H1 (cell line): Measurements from ENCODE around the gene ZAP70. TPM values are rescaled to one million over a fixed set of nuclear protein-coding genes. Genes with fewer than 3 reads are reported as not detected.

Source experiments
- CTCF ChIA-PET: fragments of 300-600 bp; sonication (Branson Sonifier 250); formaldehyde crosslinking; loops from one replicate; lab custom pipeline; 2021; ENCODE audit not compliant: partially characterized antibody; lab: Charles Lee
- POLR2A ChIA-PET: fragments of 300-600 bp; sonication (Branson Sonifier 250); formaldehyde crosslinking; loops from one replicate; lab custom pipeline; 2021; ENCODE audit warnings: inconsistent platforms; ENCODE audit not compliant: partially characterized antibody; lab: Charles Lee
- DNase-seq, 2 experiments: peaks; one replicate each; pipeline versions ENCODE4 v3.0.0 to v3.0.0-alpha.2; 2010 to 2022; ENCODE audit warnings: low spot score in 2 of 2, low read depth in 1 of 2, mixed read lengths in 1 of 2
- FAIRE-seq: peaks from 2 replicates; lab custom pipeline; 2011; peaks lifted over from hg19 to GRCh38; lab: Jason Lieb, UNC
- H2AFZ ChIP-seq: 2 replicates; pipeline ENCODE4 v1.8.1; 2012; ENCODE audit warnings: low read length, inconsistent platforms
- H2AK5ac ChIP-seq: 2 replicates; pipeline ENCODE4 v1.6.1; 2013; ENCODE audit warnings: low read depth, low read length
- H2BK120ac ChIP-seq: replicated peaks from 2 replicates; pipeline ENCODE3; 2013; ENCODE audit warnings: low read depth, low read length, inconsistent platforms
- H2BK12ac ChIP-seq: 2 replicates; pipeline ENCODE4 v1.6.1; 2013; ENCODE audit warnings: low read depth, low read length
- H2BK15ac ChIP-seq: 2 replicates; pipeline ENCODE4 v1.6.1; 2013; ENCODE audit warnings: low read length
- H2BK20ac ChIP-seq: 2 replicates; pipeline ENCODE4 v1.6.1; 2013; ENCODE audit warnings: low read length
- H2BK5ac ChIP-seq: 2 replicates; pipeline ENCODE4 v1.6.1; 2013; ENCODE audit warnings: low read depth, low read length
- H3K14ac ChIP-seq: 2 replicates; pipeline ENCODE4 v1.6.1; 2013; ENCODE audit warnings: inconsistent platforms; ENCODE audit not compliant: insufficient read length
- H3K18ac ChIP-seq: 2 replicates; pipeline ENCODE4 v1.6.1; 2013; ENCODE audit warnings: low read length; ENCODE audit errors: extremely low read depth
- H3K23ac ChIP-seq: 2 replicates; pipeline ENCODE4 v1.6.1; 2013; ENCODE audit warnings: inconsistent platforms; ENCODE audit not compliant: insufficient read length
- H3K23me2 ChIP-seq: 2 replicates; pipeline ENCODE4 v1.6.1; 2013; ENCODE audit warnings: low read depth, low read length
- H3K27ac ChIP-seq: 2 replicates; pipeline ENCODE4 v1.6.1; 2011; ENCODE audit warnings: low read depth, low read length, inconsistent platforms
- H3K27me3 ChIP-seq, 4 experiments: replicated peaks in 1 of 4; 1 replicate in 1 of 4; 2 replicates in 3 of 4; pipeline versions ENCODE4 v1.6.1 to v1.8.1; 2011 to 2013; ENCODE audit warnings: low read length in 3 of 4, mild to moderate bottlenecking in 3 of 4, inconsistent platforms in 2 of 4, mixed read lengths in 2 of 4, moderate library complexity in 1 of 4; ENCODE audit not compliant: control insufficient read depth in 3 of 4, insufficient read depth in 3 of 4; ENCODE audit errors: extremely low read depth in 1 of 4
- H3K36me3 ChIP-seq, 4 experiments: 2 replicates each; pipeline versions ENCODE4 v1.6.1 to v1.8.1; 2011 to 2013; ENCODE audit warnings: mild to moderate bottlenecking in 4 of 4, low read length in 3 of 4, moderate library complexity in 2 of 4, control low read depth in 1 of 4, inconsistent platforms in 1 of 4; ENCODE audit not compliant: insufficient read depth in 4 of 4, control insufficient read depth in 2 of 4
- H3K4ac ChIP-seq: replicated peaks from 2 replicates; pipeline ENCODE3; 2013; ENCODE audit warnings: low read length, low read depth, mixed read lengths, inconsistent platforms; ENCODE audit not compliant: insufficient read length
- H3K4me1 ChIP-seq, 4 experiments: replicated peaks in 1 of 4; 1 replicate in 1 of 4; 2 replicates in 3 of 4; pipeline versions ENCODE4 v1.6.1 to v1.8.1; 2011 to 2013; ENCODE audit warnings: low read length in 3 of 4, inconsistent platforms in 2 of 4, mixed read lengths in 1 of 4; ENCODE audit not compliant: insufficient read depth in 4 of 4, control insufficient read depth in 3 of 4
- H3K4me2 ChIP-seq, 2 experiments: 2 replicates each; pipeline versions ENCODE4 v1.6.1 to v1.8.1; 2011 to 2013; ENCODE audit warnings: low read depth in 2 of 2, low read length in 2 of 2, control low read depth in 1 of 2, inconsistent platforms in 1 of 2, mild to moderate bottlenecking in 1 of 2; ENCODE audit not compliant: insufficient read depth in 1 of 2
- H3K4me3 ChIP-seq, 4 experiments: fragments of 200-600, 300-600 bp in 1 of 4; sonication (generic), shearing (Covaris generic), sonication (Bioruptor Twin) in 1 of 4; 2 replicates each; pipeline versions ENCODE4 v1.5.1 to v1.8.1; 2011 to 2016; ENCODE audit warnings: low read length in 4 of 4, low read depth in 3 of 4, control low read depth in 2 of 4, inconsistent platforms in 2 of 4, mild to moderate bottlenecking in 2 of 4, mixed read lengths in 1 of 4, moderate library complexity in 1 of 4; ENCODE audit not compliant: insufficient read depth in 2 of 4; ENCODE audit errors: extremely low read depth in 1 of 4
- H3K56ac ChIP-seq: replicated peaks from 2 replicates; pipeline ENCODE3; 2013; ENCODE audit warnings: low read depth, mild to moderate bottlenecking, mixed read lengths, low read length, inconsistent platforms; ENCODE audit not compliant: insufficient read length
- H3K79me1 ChIP-seq: 2 replicates; pipeline ENCODE4 v1.6.1; 2013; ENCODE audit warnings: low read depth, low read length, control low read depth
- H3K79me2 ChIP-seq, 2 experiments: 2 replicates each; pipeline versions ENCODE4 v1.6.1 to v1.8.1; 2012 to 2013; ENCODE audit warnings: low read length in 2 of 2, mild to moderate bottlenecking in 2 of 2, inconsistent platforms in 1 of 2; ENCODE audit not compliant: insufficient read depth in 2 of 2, control insufficient read depth in 1 of 2
- H3K9ac ChIP-seq, 4 experiments: replicated peaks in 1 of 4; 1 replicate in 1 of 4; 2 replicates in 3 of 4; pipeline versions ENCODE4 v1.6.1 to v1.8.1; 2011 to 2013; ENCODE audit warnings: low read depth in 3 of 4, low read length in 3 of 4, control low read depth in 2 of 4, mild to moderate bottlenecking in 2 of 4, moderate library complexity in 2 of 4, inconsistent platforms in 1 of 4; ENCODE audit errors: extremely low read depth in 1 of 4
- H3K9me3 ChIP-seq, 2 experiments: 2 replicates each; pipeline versions ENCODE4 v1.6.1 to v1.8.1; 2012 to 2013; ENCODE audit warnings: mild to moderate bottlenecking in 2 of 2, moderate library complexity in 2 of 2, control low read depth in 1 of 2, inconsistent platforms in 1 of 2, low read depth in 1 of 2, low read length in 1 of 2, mixed read lengths in 1 of 2; ENCODE audit not compliant: insufficient read depth in 2 of 2
- H4K20me1 ChIP-seq, 2 experiments: replicated peaks in 1 of 2; 2 replicates each; pipeline versions ENCODE3 to v1.8.1; 2011 to 2013; ENCODE audit warnings: inconsistent platforms in 2 of 2, low read length in 2 of 2, mild to moderate bottlenecking in 1 of 2; ENCODE audit not compliant: insufficient read depth in 2 of 2, control insufficient read depth in 1 of 2
- H4K5ac ChIP-seq: 2 replicates; pipeline ENCODE4 v1.6.1; 2013; ENCODE audit warnings: low read length, low read depth, mixed read lengths, inconsistent platforms; ENCODE audit not compliant: insufficient read length
- H4K8ac ChIP-seq: 2 replicates; pipeline ENCODE4 v1.8.0; 2013; ENCODE audit warnings: mild to moderate bottlenecking, moderate library complexity, low read length, inconsistent platforms; ENCODE audit not compliant: insufficient read depth; ENCODE audit errors: extremely low read depth
- H4K91ac ChIP-seq: replicated peaks from 2 replicates; pipeline ENCODE3; 2013; ENCODE audit warnings: low read length, mixed read lengths, inconsistent platforms; ENCODE audit not compliant: insufficient read length
- CREB1 ChIP-seq: IDR thresholded peaks from 2 replicates; pipeline ENCODE4 v1.6.1; 2012; ENCODE audit warnings: inconsistent platforms
- E2F6 ChIP-seq: IDR thresholded peaks from 2 replicates; pipeline ENCODE4 v1.6.1; 2012; ENCODE audit warnings: inconsistent platforms
- EGR1 ChIP-seq: IDR thresholded peaks from 2 replicates; pipeline ENCODE4 v1.6.1; 2011; ENCODE audit warnings: low read depth, low read length, borderline replicate concordance
- KDM1A ChIP-seq: fragments of 200-600, 300-600 bp; sonication (generic); IDR thresholded peaks from 2 replicates; pipeline ENCODE4 v1.7.1; 2016; ENCODE audit warnings: mild to moderate bottlenecking, low read length, borderline replicate concordance
- POU5F1 ChIP-seq: IDR thresholded peaks from 2 replicates; pipeline ENCODE4 v1.6.1; 2011; ENCODE audit warnings: low read depth, mild to moderate bottlenecking, low read length, moderate library complexity
- RFX5 ChIP-seq: IDR thresholded peaks from 2 replicates; pipeline ENCODE4 v1.6.1; 2011; ENCODE audit warnings: low read depth, low read length, improper control_type of control experiment, borderline replicate concordance
- SP1 ChIP-seq: IDR thresholded peaks from 2 replicates; pipeline ENCODE4 v1.6.1; 2011; ENCODE audit warnings: low read depth, low read length
- SUZ12 ChIP-seq: fragments of 200-600 bp; sonication (generic); IDR thresholded peaks from 2 replicates; pipeline ENCODE4 v1.6.1; 2012; ENCODE audit warnings: mild to moderate bottlenecking, inconsistent platforms, low read length, moderate library complexity, mixed read lengths
- TAF7 ChIP-seq: optimal IDR thresholded peaks from 2 replicates; pipeline ENCODE3; 2011; ENCODE audit warnings: low read depth, mild to moderate bottlenecking, inconsistent platforms, low read length, moderate library complexity, borderline replicate concordance
- USF2 ChIP-seq: IDR thresholded peaks from 2 replicates; pipeline ENCODE4 v1.6.1; 2011; ENCODE audit warnings: low read length, improper control_type of control experiment
- YY1 ChIP-seq: IDR thresholded peaks from 2 replicates; pipeline ENCODE4 v1.6.1; 2011; ENCODE audit warnings: low read depth, mild to moderate bottlenecking, low read length
- WGBS, 2 experiments: shearing (Covaris generic) in 1 of 2; methylation state at CpG; one replicate each; pipeline versions ENCODE4 v1.1.6 to v1.1.7; 2013 to 2015; ENCODE audit warnings: low lambda C conversion rate in 2 of 2, mixed read lengths in 2 of 2, inconsistent platforms in 1 of 2, low coverage in 1 of 2, missing lambda C conversion rate in 1 of 2; ENCODE audit not compliant: insufficient replicate concordance in 2 of 2, insufficient coverage in 1 of 2, insufficient read length in 1 of 2; ENCODE audit errors: extremely low coverage in 1 of 2, missing lambda C conversion rate in 1 of 2; 5-methylcytosine and 5-hydroxymethylcytosine counted together
- polyA plus RNA-seq, 7 experiments: library from polyadenylated mRNA; depleted of rRNA in 3 of 7; stranded (reverse) in 5 of 7; unstranded in 2 of 7; fragments of >200 nt in 5 of 7; fragments of 200-250 nt in 2 of 7; gene quantifications; 1 replicate in 5 of 7; 2 replicates in 1 of 7; 4 replicates in 1 of 7; pipeline versions ENCODE4 v1.2.1 to v1.2.3, GENCODE V29; 2011 to 2013; ENCODE audit warnings: missing spikeins in 2 of 7, mixed read lengths in 2 of 7
- total RNA-seq: library from RNA; stranded (reverse); fragmentation: NEBNext Ultra II Directional; extraction: Animal tissue kit (Norgen Biotek cat#: 25700); gene quantifications from 2 replicates; pipeline ENCODE4 v1.2.1, GENCODE V29; 2021

Gene ZAP70
- total and polyA plus RNA-seq, 2 of the 8 experiments (the other 6 are each of a cell fraction or from before 2014, with no cell fraction given) = 0.15 TPM; not detected in 1

GRCh38 chr2:97749581-97749980 is 36.2 kb downstream of the ZAP70 start:
- Histone ChIP-seq H2BK15ac (no peak overlapping the region; the same call in 1 of the 2 replicates), H2BK5ac (no peak overlapping the region), H3K23ac (no peak overlapping the region), H2AK5ac (no peak overlapping the region), H3K4me3 (no peak overlapping the region), H3K36me3 (no peaks in the 10 kb centered on the region), H2BK20ac (no peak overlapping the region), H2BK120ac (no peak overlapping the region), H2BK12ac (no peak overlapping the region), H3K14ac (no peak overlapping the region), H3K27me3 (no peaks in the 10 kb centered on the region), H2AFZ (no peak overlapping the region), H3K9ac (no peak overlapping the region), H4K8ac (peak overlapping the region; percentile 15; the same call in 1 of the 2 replicates), H3K23me2 (no peaks in the 10 kb centered on the region), H3K56ac (no peak overlapping the region), H3K79me1 (no peaks in the 10 kb centered on the region), H3K79me2 (no peaks in the 10 kb centered on the region), H3K18ac (no peak overlapping the region), H3K4me2 (no peak overlapping the region), H4K91ac (no peak overlapping the region), H3K27ac (no peak overlapping the region), H3K9me3 (no peaks in the 10 kb centered on the region), H4K20me1 (no peaks in the 10 kb centered on the region), H3K4ac (no peak overlapping the region), H3K4me1 (peaks cover 0 to 10% (median 3%) of the 10 kb centered on the region in 4 experiments; a peak in 4 of 7 replicates), H4K5ac (no peak overlapping the region)
- DNase-seq (no peak), FAIRE-seq (no peak)
- WGBS, 2 experiments = 63% methylated on average over 5 of the region's 5 CpGs; no CpG with 5 or more reads in 1 of the 2 experiments
- TF ChIP-seq YY1 (no peak), EGR1 (no peak), KDM1A (no peak), RFX5 (no peak), E2F6 (no peak), SP1 (no peak), USF2 (no peak), TAF7 (no peak), CREB1 (no peak), POU5F1 (no peak), SUZ12 (no peak)
- CTCF ChIA-PET = interaction anchor here (0.6 to 10.1 kb wide), 9 partner anchors 9 to 159 kb away, joined by 3 to 149 read pairs (median 5); no protein-coding TSS in a partner anchor
- POLR2A ChIA-PET = no interaction called here
